Measurements from ENCODE around the gene SPPL2C.

Gene SPPL2C

GRCh38 chr17:45828171-45828570 lies 16.5 kb upstream of the SPPL2C start:
- no peak for DNase-seq (ENCODE audit: low read depth in 2 of 2)

- no peak for DNase-seq (ENCODE audit: low read depth in 2 of 2)
Measured at GRCh38 chr17:45828582-45829133, 16.0 kb upstream of the SPPL2C start.

- no peak for DNase-seq (ENCODE audit: low read depth in 2 of 2)
Measured at GRCh38 chr17:45833920-45834319, 10.8 kb upstream of the SPPL2C start.

- DNase-seq (ENCODE audit: low read depth in 2 of 2), result no peak
Measured at GRCh38 chr17:45834471-45835396, 9.9 kb upstream of the SPPL2C start.

- no peak for DNase-seq (ENCODE audit: low read depth in 2 of 2)
Measured at GRCh38 chr17:45835481-45835880, 9.2 kb upstream of the SPPL2C start.

GRCh38 chr17:45836047-45837044 lies 8.3 kb upstream of the SPPL2C start:
- DNase-seq (ENCODE audit: low read depth in 2 of 2), result no peak

GRCh38 chr17:45837187-45837586 lies 7.5 kb upstream of the SPPL2C start:
- no peak for DNase-seq (ENCODE audit: low read depth in 2 of 2)

GRCh38 chr17:45837603-45838002 lies 7.1 kb upstream of the SPPL2C start:
- DNase-seq (ENCODE audit: low read depth in 2 of 2), result no peak

GRCh38 chr17:45838751-45839295 lies 5.9 kb upstream of the SPPL2C start:
- no peak for DNase-seq (ENCODE audit: low read depth in 2 of 2)

- DNase-seq (ENCODE audit: low read depth in 2 of 2), result no peak
Measured at GRCh38 chr17:45839442-45839841, 5.2 kb upstream of the SPPL2C start.

GRCh38 chr17:45841186-45841585 lies 3.5 kb upstream of the SPPL2C start:
- no peak for DNase-seq (ENCODE audit: low read depth in 2 of 2)

GRCh38 chr17:45841883-45842525 lies 2.7 kb upstream of the SPPL2C start:
- no peak for DNase-seq (ENCODE audit: low read depth in 2 of 2)

GRCh38 chr17:45843722-45844121 lies 959 bp upstream of the SPPL2C start:
- DNase-seq (ENCODE audit: low read depth in 2 of 2), result no peak

GRCh38 chr17:45845376-45846185 lies 900 bp downstream of the SPPL2C start:
- DNase-seq (ENCODE audit: low read depth in 2 of 2), result no peak

GRCh38 chr17:45846223-45846622 lies 1.5 kb downstream of the SPPL2C start:
- DNase-seq (ENCODE audit: low read depth in 2 of 2), result no peak

GRCh38 chr17:45846646-45847045 lies 2.0 kb downstream of the SPPL2C start:
- DNase-seq (ENCODE audit: low read depth in 2 of 2), result no peak

- DNase-seq (ENCODE audit: low read depth in 2 of 2), result no peak
Measured at GRCh38 chr17:45847101-45847500, 2.4 kb downstream of the SPPL2C start.

GRCh38 chr17:45847747-45848146 lies 3.1 kb downstream of the SPPL2C start:
- no peak for DNase-seq (ENCODE audit: low read depth in 2 of 2)

- DNase-seq (ENCODE audit: low read depth in 2 of 2), result no peak
Measured at GRCh38 chr17:45848405-45848804, 3.7 kb downstream of the SPPL2C start.

- no peak for DNase-seq (ENCODE audit: low read depth in 2 of 2)
Measured at GRCh38 chr17:45848868-45849535, 4.3 kb downstream of the SPPL2C start.
